ENCODE data around the gene FBXW2.

Gene FBXW2

DNA sequence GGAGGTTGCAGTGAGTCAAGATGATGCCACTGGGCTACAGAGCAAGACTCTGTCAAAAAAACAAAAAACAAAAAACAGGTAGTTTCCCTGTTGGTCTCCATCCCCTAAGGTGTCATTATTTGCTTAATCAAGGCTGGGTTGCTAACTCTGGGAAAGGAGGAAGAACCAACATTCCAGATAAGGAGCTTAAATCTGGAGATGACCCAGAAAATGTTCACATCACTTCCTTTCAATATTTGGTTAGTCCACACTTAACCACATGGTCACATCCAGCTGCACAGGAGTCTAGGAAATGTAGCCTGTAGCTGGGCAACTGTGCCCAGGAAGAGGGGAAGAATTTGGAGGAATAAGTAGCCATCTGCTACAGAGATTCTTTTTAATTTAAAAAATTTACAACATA lies 53.1 kb downstream of the FBXW2 start:
- DNase-seq = peak; percentile 32

DNA sequence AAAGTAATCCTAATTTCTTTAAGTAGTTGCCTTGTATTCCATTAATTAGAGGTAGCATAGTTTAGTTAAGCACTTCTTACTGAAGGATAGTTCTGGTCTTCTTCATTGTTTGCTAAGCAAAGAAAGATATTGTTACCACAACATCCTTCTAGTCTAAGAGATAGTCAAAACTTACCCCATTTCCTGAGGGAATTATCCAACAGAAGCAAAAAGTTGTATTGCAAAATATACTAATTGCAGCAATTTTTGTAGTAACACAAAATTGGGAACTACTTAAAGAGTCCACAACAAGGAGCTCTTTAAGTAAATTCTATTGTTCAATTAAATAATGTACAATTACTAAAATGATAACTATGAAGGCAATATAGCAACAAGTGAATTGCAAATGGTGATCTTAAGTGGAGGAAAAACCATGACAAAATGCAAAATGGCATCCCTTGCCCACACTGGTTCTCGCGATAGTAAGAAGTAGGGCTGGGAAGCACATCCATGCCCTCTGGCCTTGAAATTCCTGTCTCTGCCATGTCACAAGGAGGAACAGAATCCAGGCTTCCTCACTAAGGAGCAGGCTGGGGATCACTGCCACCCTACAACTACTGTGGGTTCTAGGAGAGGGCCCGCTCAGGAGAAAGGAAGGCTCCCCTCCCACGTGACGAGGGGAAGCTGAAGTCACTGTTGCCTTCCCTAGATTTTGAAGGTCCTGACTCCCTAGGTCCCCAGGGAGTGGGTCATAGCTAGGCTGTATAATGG lies 55.6 kb downstream of the FBXW2 start:
- no peak for DNase-seq

DNA sequence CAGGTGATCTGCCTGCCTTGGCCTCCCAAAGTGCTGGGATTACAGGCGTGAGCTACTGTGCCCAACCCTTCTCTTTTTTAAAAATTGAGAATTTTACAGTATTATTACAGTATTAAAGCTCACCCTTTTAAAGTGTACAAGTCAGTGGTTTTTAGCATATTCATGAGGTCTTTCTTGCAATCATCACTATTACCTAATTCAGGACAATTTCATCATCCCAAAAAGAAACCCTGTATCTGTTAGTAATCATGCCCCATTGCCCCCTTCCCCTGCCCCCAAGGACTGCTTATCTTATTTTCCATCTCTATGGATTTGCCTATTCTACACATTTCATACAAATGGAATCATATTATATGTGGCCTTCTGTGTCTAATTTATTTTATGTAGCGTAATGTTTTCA lies 56.3 kb downstream of the FBXW2 start:
- DNase-seq = no peak

DNA sequence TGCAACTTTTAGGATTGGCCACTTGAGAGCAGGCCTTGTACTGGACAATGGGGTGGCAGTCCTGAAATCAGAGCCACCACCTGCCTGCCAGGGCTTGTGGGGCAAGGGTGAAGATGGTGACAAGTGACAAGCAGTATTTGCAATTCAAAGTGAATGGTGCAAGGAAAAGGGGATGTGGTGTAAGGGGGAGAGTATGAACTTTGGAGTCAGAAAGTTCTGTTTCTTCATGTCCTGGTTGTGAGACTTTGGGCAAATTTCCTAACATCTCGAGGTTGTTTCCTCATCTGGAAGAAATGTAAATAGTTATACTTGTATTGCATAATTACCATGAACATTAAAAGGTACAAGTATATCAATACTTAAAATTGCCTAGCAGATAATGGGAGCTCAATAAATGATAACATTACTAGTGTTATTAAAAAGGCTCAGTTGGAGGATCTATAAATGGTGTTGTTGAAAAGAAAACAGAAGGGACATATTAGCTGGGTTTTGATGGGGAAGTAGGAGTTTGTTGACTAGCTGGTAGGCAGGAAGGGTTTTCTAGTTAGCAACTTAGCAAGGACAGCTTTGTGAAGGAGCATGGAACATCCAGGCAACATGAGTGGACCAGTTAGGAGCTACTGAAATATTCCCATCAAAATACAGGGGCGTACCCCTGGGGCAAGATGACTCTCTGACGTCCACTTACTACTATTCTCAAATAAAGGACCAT lies 57.6 kb downstream of the FBXW2 start:
- DNase-seq = peak; percentile 66

DNA sequence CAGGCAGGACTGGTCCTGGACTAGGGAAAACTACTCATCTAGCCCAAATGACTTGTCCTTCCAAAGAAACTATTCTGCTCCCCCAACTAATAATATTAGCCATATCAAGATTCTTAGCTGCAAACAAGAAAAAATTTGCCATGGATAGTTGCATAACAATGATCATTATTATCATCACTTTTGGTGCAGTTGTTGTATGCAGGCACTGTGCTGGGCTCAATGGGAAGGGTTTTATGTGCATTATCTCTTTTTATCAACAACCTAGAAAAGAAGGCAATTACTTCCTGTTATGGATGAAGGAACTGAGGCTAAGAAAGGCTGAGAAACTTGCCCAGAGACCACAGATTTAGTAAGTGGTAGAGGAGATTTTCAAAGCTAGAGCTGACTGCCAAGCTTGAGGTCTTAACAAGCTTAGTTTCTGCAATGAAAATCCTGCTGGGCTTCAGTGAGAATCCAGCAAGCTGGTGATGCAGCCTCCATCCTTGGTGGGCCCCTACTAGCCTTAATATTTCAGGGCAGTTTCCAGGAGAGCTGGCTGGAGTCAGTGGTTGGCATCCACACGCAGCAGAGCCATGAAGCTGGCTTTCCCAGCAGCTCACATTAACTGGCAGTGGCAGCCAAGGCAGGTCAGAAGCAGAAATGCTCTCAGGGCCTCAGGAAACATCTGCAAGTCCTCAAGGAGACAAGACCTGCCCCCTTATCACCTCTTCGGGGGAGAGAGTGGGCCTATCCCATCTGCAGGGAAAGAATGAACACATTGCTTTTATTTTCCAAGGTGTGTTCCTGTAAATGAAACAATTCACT lies 58.4 kb downstream of the FBXW2 start:
- DNase-seq = no peak

DNA sequence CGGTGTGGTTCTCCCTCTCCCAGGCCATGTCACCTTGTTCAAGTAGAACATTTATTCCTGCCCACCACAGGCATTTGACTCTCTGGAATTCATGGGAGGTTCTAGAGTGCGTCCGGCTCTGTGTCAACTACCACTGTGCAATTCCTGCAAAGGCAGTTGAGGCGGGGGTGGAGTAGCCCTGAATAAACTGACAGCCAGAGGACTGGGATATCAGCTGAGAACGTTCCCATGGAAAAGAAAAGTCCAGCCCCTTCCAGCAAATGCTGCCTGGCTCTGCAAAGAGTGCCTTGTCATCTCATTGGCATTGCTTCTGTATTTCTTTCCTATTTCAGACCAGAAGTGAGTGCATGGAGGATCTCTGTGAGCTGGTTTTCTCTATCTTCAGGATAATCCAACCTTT lies 60.0 kb downstream of the FBXW2 start:
- no peak for DNase-seq

DNA sequence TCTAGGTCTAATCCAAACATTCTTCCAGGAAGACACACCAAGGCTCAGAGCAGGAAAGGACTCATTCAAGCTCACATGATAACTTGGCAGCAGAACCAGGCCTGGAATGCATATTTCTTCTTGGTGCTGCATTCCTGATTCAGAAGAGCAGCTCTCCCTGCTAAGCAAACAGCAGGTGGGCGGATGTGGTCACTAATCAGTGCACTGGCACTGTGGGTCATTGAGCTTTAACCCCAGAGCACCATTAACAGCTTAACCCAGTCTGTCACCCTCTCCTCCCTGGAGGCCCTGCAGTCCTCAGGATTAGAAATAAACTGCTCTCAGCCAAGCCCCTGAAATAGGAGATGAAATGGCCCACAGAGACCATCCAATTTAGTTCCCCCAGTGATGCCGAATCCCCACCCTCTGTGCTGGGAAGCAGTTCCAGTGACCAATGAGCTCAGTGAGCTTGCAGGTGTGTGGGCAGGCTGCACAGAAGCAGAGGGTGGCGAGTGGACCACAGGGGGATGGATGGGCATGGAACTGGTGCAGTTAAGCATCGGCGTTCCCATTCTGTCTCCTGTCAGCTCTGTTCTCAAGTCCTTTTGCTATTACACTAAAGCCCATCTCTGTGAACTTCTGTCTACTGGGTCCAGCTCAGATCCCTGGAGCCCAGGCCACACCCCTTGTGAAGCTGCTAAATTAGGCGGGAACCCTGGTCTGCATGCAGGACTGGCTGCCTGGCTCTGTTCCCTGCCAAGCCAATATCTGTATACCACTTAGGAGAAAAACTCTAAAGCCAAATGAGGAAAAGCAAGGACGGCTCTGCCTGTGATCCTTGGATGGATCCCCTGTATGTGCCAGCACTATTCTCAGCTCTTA lies 62.3 kb downstream of the FBXW2 start:
- DNase-seq = peak; percentile 98

DNA sequence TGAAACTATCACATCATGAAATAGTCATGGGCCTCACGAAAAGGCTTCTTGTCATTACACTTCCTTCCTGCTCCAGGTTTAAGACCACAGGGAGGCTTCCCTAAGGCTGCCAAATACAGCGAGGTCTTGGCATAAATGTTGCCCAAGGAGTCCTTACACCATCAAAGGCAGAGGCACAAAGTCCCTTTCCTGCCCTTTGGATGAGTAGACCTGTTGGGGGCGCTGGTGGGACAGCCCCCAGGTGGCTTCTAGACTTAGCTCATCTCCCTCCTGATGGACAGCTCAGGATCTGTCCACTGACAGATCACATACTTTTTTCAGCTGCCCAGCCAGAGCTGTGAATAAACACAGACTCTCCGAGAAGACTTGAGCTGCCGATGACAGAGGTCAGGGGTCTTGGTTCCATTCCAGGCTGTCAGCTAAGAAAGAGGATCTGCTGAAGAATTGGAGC lies 63.4 kb downstream of the FBXW2 start:
- DNase-seq = peak; percentile 11

DNA sequence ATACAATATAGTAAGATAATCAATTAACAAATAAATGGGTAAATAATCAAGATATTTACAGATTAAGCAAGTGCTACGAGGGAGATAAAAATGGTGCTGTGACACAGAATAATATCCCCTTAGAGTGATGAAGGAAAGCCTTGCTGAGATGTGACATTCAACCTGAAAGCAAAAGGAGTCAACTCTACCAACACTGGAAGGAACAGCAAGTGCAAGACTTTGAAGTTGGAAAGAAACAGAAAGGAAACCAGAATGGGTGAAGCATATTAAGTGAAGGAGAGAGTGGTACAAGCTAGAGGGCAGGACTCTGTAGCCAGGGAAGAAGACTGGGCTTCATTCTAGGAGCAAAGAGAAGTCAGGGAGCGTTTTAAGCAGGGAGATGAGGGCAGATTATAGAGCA lies 66.7 kb downstream of the FBXW2 start:
- no peak for DNase-seq

DNA sequence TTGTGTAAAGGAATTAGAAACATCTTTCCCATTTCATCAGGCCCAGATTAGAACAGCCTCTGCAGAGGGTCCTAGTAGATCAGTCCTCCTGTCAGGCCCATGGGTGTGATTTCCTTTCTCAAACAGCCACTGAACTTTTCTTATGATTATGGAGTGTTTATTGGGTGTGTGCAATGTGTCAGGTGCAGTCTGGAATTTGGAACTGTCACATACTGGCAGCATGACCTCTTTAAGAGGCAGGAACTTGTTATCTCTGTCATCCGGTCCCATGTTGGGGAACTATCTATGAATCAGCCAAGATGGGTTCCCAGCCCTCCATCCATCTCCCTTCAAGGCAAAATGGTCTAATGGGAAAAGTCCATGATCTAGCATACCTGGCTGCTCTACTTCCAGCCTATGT lies 67.3 kb downstream of the FBXW2 start:
- no peak for DNase-seq

DNA sequence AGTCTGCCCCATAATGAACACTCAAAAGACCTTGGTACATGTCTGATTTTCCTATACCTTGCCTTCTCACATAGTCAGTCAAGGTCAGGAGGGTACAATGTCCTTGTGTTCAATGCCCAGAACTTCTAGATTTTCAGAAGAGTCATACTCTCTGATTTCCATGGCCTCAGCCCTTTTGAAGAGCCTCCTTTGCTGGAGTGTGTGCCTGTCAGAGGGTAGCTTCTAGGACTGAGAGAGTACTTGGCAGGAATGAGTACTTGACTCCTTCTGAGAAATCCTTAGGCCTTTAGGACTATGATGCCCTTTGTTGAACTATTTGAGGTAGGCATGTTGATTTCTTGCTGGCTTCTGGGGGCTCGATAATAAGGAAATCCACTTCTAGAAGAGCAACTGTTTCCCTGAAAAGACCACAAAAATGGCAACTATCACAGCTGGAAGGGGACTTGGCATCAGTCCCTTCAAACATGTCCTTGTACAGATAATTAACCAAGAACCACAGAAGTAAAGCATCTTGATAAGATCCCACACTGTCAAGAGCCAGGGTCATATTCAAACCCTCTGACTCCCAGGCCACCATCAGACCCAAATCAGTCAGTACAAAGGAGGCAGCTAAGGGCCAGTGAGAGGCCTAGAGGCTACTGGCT lies 68.3 kb downstream of the FBXW2 start:
- DNase-seq = no peak

DNA sequence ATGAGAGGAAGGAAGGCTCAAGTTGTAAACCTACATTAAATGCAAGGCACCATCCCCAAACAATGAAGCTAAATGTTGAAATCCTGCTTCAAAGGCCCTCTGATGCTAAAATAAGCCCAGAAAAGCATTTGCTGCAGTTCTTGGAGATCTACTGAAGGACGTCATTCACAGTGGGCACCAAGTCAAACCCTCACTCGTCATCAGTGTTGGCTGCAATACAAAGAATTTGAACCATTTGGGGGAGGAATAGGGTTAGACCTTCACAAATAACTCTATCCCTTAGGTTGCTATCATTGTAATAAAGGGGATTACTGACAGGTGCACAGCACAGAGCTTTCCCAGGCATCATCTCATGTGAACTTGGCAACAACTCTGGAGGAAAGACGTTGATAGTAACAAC lies 69.7 kb downstream of the FBXW2 start:
- DNase-seq = peak; percentile 65

DNA sequence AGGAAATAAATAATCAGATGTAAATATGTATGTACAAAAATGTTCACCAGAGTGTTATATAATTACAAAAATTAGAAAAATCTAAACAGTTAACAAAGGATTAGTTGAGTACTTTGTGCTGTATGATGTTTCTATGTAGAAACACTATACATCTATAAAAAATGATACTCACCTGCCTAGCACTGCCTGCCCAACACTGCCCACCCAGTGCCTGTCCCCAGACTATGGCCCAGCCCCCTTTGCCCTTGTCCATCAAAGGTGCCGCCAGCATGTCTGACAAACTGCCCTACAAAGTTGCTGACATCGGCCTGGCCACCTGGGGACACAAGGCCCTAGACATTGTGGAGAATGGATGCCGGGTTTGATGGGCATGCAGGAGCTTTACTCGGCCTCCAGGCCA lies 72.8 kb downstream of the FBXW2 start:
- no peak for DNase-seq

DNA sequence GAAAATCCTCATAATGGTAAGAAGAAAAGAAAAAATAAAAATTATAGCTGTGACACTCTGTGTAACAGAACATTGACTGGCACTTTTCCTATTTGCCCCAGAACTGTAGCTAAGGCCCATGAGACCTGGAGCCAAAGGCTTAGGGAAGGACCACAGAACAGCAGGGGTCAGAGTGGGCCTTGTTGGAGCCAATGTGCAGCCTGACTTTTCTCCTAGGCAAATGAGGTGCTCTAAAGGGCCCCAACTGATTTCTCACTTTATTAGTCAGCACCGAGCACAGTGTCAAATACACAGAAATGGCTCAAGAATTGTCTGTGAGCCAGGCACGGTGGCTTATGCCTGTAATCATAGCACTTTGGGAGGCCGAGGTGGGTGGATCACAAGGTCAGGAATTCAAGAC lies 74.9 kb downstream of the FBXW2 start:
- DNase-seq = no peak

DNA sequence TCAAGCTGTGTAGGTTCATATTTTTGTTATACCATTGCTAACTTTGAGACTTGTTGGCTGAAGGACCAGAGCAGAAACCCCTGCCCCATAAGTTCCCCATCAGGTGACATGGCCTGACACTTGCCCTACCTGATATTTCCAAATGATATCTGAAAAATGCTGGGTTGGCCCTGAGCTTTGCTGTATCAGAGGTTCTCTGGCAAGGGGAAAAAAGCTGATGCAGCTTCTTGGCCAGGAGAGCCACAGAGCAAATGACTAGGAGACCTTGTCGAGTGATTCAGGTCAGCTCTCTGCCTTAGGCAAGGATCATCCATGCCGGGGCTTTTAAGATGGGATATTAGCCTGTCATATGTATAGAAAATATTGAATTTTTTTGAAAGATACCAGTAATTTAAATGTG lies 76.0 kb downstream of the FBXW2 start:
- DNase-seq = no peak

DNA sequence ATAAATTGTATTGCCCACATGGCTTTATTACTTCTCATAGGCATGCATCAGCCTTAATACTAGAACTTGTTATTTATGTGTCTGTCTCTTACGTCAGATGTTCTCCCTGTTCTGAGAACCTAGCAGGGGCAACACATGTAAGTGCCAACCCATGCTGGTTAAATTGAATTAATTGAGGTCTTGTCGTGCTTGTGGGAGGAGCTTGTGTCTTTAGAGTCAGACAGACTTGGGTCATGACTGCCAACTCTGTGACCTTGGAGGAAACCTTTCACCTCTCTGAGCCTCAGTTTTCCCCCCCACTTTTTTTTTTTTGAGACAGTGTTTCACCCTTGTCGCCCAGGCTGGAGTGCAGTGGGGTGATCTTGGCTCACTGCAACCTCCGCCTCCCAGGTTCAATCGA lies 76.7 kb downstream of the FBXW2 start:
- no peak for DNase-seq

DNA sequence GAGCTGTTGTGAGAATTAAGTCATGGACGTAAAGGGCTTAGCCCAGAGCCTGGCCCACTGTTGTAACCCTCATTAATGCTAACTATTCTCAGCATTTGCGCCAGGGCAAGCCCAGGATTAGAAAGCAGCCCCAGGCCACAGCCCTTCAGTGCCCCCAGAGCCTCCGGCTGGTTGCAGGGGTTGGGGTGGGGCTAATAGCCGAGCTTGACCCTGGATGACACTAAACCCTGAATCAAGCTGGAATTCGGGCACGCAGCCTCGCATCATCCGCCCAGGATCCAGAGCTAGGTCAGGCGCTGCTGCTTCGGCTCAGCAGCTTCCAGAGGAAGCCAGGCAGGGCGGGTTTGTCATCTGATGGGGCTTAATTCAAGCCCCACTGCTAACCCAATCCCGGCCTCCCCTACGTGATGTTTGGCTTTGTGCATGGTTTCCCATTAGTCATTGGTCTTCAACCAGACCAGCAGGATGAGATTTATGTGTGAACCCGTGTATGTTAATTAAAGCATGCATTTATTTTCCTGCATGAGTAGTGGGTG lies 77.8 kb downstream of the FBXW2 start:
- DNase-seq = peak; percentile 93

DNA sequence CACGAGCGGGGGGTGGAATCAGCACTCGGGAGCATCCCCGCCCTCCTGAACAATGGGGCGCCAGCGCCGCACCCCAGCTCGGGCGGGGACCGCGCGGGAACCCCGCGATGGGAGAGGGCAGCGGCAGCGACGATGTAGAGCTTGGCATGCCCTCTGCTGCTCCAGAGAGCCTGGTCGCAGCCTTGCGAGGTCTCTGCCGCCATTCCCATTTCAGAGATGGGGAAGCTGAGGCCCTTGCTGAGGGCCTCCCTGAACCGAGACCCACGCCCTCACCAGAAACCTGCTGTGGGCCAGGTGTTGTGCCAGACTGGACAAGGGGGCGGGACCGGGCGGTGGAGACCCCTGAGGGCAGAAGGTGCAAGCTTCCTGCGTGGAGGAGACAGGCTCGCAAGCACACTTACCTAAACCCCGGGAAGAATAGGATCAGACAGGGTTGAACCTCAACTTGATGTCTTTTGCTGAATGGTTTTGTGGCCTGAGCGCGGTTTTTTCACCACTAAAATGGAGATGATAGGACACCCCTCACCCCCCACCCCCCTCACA lies 78.3 kb downstream of the FBXW2 start:
- DNase-seq = no peak

DNA sequence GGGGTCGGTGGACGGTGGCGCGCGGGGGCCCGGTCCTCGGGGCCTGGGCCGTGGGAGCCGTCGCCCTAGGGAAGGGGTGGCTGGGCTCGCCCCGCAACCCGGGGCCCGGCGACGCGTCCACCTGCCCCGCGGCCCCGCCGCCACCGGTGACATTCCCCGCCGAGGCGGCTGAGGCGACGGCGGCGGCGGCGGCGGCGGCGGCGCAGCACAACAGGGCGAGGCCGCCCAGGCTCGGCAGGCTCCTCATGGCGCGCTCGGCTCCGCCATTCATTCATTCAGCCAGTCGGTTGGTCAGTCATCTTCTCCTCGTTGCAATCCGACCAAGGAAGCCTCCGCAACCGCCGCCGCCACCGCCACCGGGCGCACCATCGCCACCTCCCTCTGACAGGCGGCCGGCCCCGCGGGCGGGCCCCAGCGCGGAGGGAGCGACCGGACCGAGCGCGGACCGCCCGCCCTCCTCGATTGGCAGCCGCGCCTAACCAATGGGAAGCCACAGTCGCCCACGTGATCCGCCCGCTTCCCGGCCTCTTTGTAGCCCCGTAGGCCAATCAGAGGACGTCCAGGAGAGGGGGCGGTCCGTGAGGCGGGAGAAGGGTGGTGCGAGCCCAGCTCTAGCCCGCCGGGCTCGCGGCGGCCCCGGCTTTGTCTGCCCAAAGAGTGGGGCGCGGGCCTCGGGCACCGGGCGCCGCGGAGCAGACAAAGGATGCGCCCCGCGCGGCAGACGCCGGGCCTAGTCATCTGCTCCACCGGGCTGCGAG lies 78.9 kb downstream of the FBXW2 start, which contains the start of gene MEGF9:
TSS of gene MEGF9 (minus strand) at position 383 of the 758 bp plus-strand sequence. CDS start at position 271, 112 bp downstream.
- peak; percentile 99 for DNase-seq

DNA sequence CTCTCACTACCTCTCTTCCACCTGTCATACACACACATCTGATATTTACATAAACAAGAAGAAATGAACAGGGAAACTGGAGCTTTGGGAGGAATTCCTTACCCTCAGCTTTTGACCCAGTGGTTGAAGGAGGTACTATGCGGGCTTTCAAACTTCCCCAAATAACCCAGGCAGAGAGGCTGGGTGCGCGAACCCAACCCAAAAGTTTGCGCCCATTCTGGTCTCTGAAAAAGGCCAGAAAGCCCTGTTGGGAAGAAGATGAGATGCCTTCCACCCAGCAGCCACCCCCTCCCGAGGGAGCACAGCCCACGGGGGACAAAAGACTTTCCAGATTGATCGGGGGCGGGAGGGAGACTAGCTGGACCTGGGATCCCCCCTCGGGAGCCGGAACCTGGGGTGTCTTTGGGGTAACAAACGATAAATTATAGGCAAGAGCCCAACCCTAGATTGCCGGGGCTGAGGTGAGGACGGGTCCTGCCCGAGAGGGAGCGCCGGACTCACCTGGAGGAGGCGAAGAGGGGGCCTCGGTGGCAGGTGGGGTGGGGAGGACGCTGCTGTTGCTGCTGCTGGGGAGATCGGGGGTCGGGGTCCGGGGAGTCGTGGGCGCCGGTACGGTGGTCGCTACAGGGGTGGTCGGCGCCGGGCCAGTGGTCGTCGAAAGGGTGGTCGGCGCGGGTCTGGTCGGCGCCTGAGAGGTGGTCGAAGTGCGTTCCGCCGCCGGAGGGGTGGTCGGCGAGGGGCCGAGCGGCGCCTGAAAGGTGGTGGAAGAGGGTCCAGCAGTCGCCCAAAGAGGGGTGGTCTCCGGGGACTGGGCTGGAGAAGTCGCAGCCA lies 79.7 kb downstream of the FBXW2 start:
- peak; percentile 35 for DNase-seq
